Measurements from ENCODE around the gene CDAN1. TPM values are rescaled to one million over a fixed set of nuclear protein-coding genes. Genes with fewer than 3 reads are reported as not detected.

CDAN1 gene
- total and polyA plus RNA-seq, 2 experiments from 2014 or later, result 16.6 to 20.9 TPM

- TF ChIP-seq CTCF (IDR thresholded peaks at IDR 0.05; ENCODE audit: low read depth, low read length), result no peak
- no peak for DNase-seq (ENCODE audit: low read depth in 1 of 2, low spot score in 1 of 2)
- H3K27me3 ChIP-seq, result no peaks in the 10 kb centered on the region
These were observed 12.7 kb downstream of the CDAN1 start for GRCh38 chr15:42724276-42724675.

GRCh38 chr15:42723068-42723467, 13.9 kb downstream of the CDAN1 start:
- H3K27ac ChIP-seq, result no peak overlapping the region
- no peak overlapping the region for H3K4me3 ChIP-seq
- no peaks in the 10 kb centered on the region for H3K9me3 ChIP-seq (ENCODE audit: low read depth)
- H3K36me3 ChIP-seq, result peaks cover 34% of the 10 kb centered on the region
- peak; percentile 16 for TF ChIP-seq CTCF (IDR thresholded peaks at IDR 0.05; ENCODE audit: low read depth, low read length)
- no peaks in the 10 kb centered on the region for H3K4me1 ChIP-seq (ENCODE audit: low read depth)
- DNase-seq (ENCODE audit: low read depth in 1 of 2, low spot score in 1 of 2), result no peak
- no peaks in the 10 kb centered on the region for H3K27me3 ChIP-seq

More at GRCh38 chr15:42724276-42724675, 12.7 kb downstream of the CDAN1 start:
- no peak overlapping the region for H3K4me3 ChIP-seq
- no peaks in the 10 kb centered on the region for H3K4me1 ChIP-seq (ENCODE audit: low read depth)
- no peaks in the 10 kb centered on the region for H3K9me3 ChIP-seq (ENCODE audit: low read depth)
- H3K36me3 ChIP-seq, result peaks cover 36% of the 10 kb centered on the region
- H3K27ac ChIP-seq, result no peak overlapping the region

- no peaks in the 10 kb centered on the region for H3K9me3 ChIP-seq (ENCODE audit: low read depth)
- TF ChIP-seq CTCF (IDR thresholded peaks at IDR 0.05; ENCODE audit: low read depth, low read length), result no peak
- no peak overlapping the region for H3K4me3 ChIP-seq
- H3K4me1 ChIP-seq (ENCODE audit: low read depth), result no peaks in the 10 kb centered on the region
- H3K27me3 ChIP-seq, result no peaks in the 10 kb centered on the region
- H3K36me3 ChIP-seq, result peaks cover 30% of the 10 kb centered on the region
- no peak overlapping the region for H3K27ac ChIP-seq
- DNase-seq (ENCODE audit: low read depth in 1 of 2, low spot score in 1 of 2), result no peak
These were observed 15.0 kb downstream of the CDAN1 start for GRCh38 chr15:42721916-42722315.

GRCh38 chr15:42721016-42721415, 15.9 kb downstream of the CDAN1 start:
- H3K27me3 ChIP-seq, result no peaks in the 10 kb centered on the region
- H3K9me3 ChIP-seq (ENCODE audit: low read depth), result no peaks in the 10 kb centered on the region
- no peak for DNase-seq (ENCODE audit: low read depth in 1 of 2, low spot score in 1 of 2)
- TF ChIP-seq CTCF (IDR thresholded peaks at IDR 0.05; ENCODE audit: low read depth, low read length), result no peak
- H3K36me3 ChIP-seq, result peaks cover 23% of the 10 kb centered on the region
- no peak overlapping the region for H3K27ac ChIP-seq
- H3K4me1 ChIP-seq (ENCODE audit: low read depth), result no peaks in the 10 kb centered on the region
- H3K4me3 ChIP-seq, result no peak overlapping the region

- Histone ChIP-seq H3K4me1 (ENCODE audit: low read depth) (peaks cover 1% of the 10 kb centered on the region), H3K27ac (peak overlapping the region; percentile 16), H3K9me3 (ENCODE audit: low read depth) (no peaks in the 10 kb centered on the region), H3K27me3 (no peaks in the 10 kb centered on the region), H3K36me3 (peaks cover 21% of the 10 kb centered on the region), H3K4me3 (no peak overlapping the region)
- no peak for DNase-seq (ENCODE audit: low read depth in 1 of 2, low spot score in 1 of 2)
- no peak for TF ChIP-seq CTCF (IDR thresholded peaks at IDR 0.05; ENCODE audit: low read depth, low read length)
These were observed 16.9 kb downstream of the CDAN1 start for GRCh38 chr15:42720071-42720470.

GRCh38 chr15:42719043-42719442, 17.9 kb downstream of the CDAN1 start:
- peaks cover 11% of the 10 kb centered on the region for H3K36me3 ChIP-seq
- H3K4me1 ChIP-seq (ENCODE audit: low read depth), result peaks cover 4% of the 10 kb centered on the region
- no peak overlapping the region for H3K27ac ChIP-seq
- DNase-seq (ENCODE audit: low read depth in 1 of 2, low spot score in 1 of 2), result no peak
- TF ChIP-seq CTCF (IDR thresholded peaks at IDR 0.05; ENCODE audit: low read depth, low read length), result no peak
- H3K27me3 ChIP-seq, result no peaks in the 10 kb centered on the region
- H3K9me3 ChIP-seq (ENCODE audit: low read depth), result no peaks in the 10 kb centered on the region
- no peak overlapping the region for H3K4me3 ChIP-seq

Measured in cardiac muscle cell (in vitro differentiated cells and primary cell).